Thyroid gland (tissue), 4 donors: ENCODE data around the gene UBE2D1.

Experiments
- POLR2A ChIP-seq, 2 donors: fragments of 450-650 bp; IDR thresholded peaks; one replicate each; pipeline ENCODE4 v1.6.1; 2017; ENCODE audit warnings: antibody characterized with exemption in 2 of 2, mild to moderate bottlenecking in 2 of 2, moderate library complexity in 1 of 2
- TF ChIP-seq, protein P1 (sequence below), 6 experiments: fragments of 200-600 bp in 3 of 6; fragments of 450-650 bp in 3 of 6; sonication (generic) in 3 of 6; IDR thresholded peaks; one replicate each; pipeline ENCODE4 v1.5.1; 2016 to 2019; ENCODE audit warnings: antibody characterized with exemption in 6 of 6, mild to moderate bottlenecking in 2 of 6, inconsistent platforms in 1 of 6, moderate library complexity in 1 of 6

DNA sequence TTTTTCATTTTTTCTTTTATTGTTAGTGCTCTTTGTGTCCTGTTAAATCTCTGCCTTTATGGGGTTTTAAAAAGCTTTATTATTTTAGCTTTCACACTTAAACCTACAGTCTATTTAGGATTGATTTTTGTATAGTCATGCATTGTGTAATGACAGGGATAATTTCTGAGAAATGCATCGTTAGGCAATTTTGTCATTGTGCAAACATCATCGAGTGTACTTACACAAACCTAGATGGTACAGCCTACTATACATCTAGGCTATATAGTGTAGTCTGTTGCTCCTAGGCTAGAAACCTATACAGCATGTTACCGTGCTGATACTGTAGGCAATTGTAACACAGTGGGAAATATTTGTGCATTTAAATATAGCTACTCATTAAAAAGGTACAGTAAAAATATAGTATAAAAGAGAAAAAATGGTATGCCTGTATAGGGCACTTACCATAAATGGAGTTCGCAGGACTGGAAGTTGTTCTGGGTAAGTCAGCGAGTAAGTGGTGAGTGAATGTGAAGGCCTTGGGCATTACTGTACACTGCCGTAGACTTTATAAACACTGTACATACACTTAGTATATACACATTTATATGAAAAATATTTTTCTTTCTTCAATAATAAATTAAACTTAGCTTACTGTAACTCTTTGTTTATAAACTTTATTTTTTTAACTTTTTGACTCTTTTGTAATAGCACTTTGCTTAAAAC is 16.0 kb downstream of the UBE2D1 start:
- TF ChIP-seq POLR2A (IDR thresholded peaks at IDR 0.05): no peak
- TF ChIP-seq, protein P1, sequence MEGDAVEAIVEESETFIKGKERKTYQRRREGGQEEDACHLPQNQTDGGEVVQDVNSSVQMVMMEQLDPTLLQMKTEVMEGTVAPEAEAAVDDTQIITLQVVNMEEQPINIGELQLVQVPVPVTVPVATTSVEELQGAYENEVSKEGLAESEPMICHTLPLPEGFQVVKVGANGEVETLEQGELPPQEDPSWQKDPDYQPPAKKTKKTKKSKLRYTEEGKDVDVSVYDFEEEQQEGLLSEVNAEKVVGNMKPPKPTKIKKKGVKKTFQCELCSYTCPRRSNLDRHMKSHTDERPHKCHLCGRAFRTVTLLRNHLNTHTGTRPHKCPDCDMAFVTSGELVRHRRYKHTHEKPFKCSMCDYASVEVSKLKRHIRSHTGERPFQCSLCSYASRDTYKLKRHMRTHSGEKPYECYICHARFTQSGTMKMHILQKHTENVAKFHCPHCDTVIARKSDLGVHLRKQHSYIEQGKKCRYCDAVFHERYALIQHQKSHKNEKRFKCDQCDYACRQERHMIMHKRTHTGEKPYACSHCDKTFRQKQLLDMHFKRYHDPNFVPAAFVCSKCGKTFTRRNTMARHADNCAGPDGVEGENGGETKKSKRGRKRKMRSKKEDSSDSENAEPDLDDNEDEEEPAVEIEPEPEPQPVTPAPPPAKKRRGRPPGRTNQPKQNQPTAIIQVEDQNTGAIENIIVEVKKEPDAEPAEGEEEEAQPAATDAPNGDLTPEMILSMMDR (IDR thresholded peaks at IDR 0.05): no peak
